Measurements from ENCODE around the gene TBC1D10B. TPM values are rescaled to one million over a fixed set of nuclear protein-coding genes. Genes with fewer than 3 reads are reported as not detected.
"Not testable (repeated sequence)": the region's sequence is repeated elsewhere in the genome, so short reads cannot be mapped to it uniquely, and the experiment has no call there.

Gene TBC1D10B
- polyA plus RNA-seq, 1 experiment, result 16.5 TPM

- TF ChIP-seq, protein P1, sequence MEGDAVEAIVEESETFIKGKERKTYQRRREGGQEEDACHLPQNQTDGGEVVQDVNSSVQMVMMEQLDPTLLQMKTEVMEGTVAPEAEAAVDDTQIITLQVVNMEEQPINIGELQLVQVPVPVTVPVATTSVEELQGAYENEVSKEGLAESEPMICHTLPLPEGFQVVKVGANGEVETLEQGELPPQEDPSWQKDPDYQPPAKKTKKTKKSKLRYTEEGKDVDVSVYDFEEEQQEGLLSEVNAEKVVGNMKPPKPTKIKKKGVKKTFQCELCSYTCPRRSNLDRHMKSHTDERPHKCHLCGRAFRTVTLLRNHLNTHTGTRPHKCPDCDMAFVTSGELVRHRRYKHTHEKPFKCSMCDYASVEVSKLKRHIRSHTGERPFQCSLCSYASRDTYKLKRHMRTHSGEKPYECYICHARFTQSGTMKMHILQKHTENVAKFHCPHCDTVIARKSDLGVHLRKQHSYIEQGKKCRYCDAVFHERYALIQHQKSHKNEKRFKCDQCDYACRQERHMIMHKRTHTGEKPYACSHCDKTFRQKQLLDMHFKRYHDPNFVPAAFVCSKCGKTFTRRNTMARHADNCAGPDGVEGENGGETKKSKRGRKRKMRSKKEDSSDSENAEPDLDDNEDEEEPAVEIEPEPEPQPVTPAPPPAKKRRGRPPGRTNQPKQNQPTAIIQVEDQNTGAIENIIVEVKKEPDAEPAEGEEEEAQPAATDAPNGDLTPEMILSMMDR (IDR thresholded peaks at IDR 0.05; ENCODE audit: insufficient read depth, low read depth, low read length), result no peak
- ChIA-PET POLR2A (no interaction called here), CTCF (interaction anchor here (0.7 kb wide), 1 partner anchor 10 kb away, joined by 4 read pairs; no protein-coding TSS in a partner anchor)
- H3K36me3 ChIP-seq (ENCODE audit: control insufficient read depth, insufficient read depth, low read length), result 0 out of 2 replicates have a peak, but pooled peaks cover 1% of the 10 kb centered on the region
- H3K4me3 ChIP-seq (ENCODE audit: low read depth, low read length), result no peak overlapping the region
- H3K27me3 ChIP-seq (ENCODE audit: control insufficient read depth, insufficient read depth, low read length), result no peaks in the 10 kb centered on the region
- no peak for DNase-seq (ENCODE audit: low read depth)
Observed at GRCh38 chr16:30346286-30346685, 24.0 kb downstream of the TBC1D10B start.

DNA sequence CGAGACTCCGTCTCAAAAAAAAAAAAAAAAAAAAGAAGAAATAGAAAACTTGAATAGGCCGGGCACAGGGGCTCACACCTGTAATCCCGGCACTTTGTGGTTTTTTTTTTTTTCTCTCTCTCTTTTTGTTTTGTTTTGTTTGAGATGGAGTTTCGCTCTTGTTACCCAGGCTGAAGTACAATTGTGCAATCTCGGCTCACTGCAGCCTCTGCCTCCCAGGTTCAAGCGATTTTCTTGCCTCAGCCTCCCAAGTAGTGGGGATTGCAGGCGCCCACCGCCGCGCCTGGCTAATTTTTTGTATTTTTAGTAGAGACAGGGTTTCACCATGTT is 26.8 kb downstream of the TBC1D10B start:
- H3K36me3 ChIP-seq (ENCODE audit: control insufficient read depth, insufficient read depth, low read length); H3K4me3 ChIP-seq (ENCODE audit: low read depth, low read length); POLR2A ChIA-PET; DNase-seq (ENCODE audit: low read depth); H3K27me3 ChIP-seq (ENCODE audit: control insufficient read depth, insufficient read depth, low read length): not testable (repeated sequence)
- CTCF ChIA-PET, result interaction anchor here (1.8 kb wide), 1 partner anchor 66 kb away, joined by 6 read pairs; no protein-coding TSS in a partner anchor

DNA sequence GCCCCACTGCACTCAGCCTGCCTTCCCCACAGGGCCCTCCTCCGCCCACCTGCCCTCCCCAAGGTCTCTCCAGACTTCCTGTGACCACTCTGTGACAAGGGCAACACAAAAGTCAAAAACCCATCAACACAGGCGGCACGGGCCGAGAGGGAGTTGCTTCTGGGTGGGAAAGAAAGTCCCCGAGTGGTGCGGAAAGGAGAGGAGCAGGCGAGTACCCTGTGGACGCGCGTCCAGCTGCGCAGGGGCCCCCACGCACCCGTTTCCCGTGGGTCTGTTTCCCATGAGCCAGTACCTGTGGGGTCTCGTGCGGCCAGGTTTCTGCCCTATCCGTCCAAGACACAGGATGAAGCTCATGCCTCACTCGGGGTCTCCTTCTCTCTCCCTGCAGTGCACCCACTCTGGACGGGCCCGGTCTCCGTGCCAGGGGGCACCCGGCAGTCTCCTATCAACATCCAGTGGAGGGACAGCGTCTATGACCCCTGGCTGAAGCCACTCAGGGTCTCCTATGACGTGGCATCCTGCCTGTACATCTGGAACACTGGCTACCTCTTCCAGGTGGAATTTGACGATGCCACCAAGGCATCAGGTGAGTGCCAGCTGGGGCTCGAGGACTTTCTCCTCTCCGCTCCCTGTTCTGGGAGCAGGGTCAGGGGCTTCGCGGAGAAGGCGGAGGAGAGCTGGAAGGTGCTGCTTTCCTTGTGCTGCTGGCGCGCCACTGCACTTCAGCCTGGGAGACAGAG is 27.4 kb downstream of the TBC1D10B start:
- TF ChIP-seq, protein P1 (IDR thresholded peaks at IDR 0.05; ENCODE audit: insufficient read depth, low read depth, low read length), result no peak
- no peaks in the 10 kb centered on the region for H3K36me3 ChIP-seq (ENCODE audit: control insufficient read depth, insufficient read depth, low read length)
- POLR2A ChIA-PET, result no interaction called here
- CTCF ChIA-PET, result interaction anchor here (1.8 kb wide), 1 partner anchor 67 kb away, joined by 6 read pairs; no protein-coding TSS in a partner anchor
- H3K27me3 ChIP-seq (ENCODE audit: control insufficient read depth, insufficient read depth, low read length), result no peaks in the 10 kb centered on the region
- H3K4me3 ChIP-seq (ENCODE audit: low read depth, low read length), result no peak overlapping the region
- no peak for DNase-seq (ENCODE audit: low read depth)

DNA sequence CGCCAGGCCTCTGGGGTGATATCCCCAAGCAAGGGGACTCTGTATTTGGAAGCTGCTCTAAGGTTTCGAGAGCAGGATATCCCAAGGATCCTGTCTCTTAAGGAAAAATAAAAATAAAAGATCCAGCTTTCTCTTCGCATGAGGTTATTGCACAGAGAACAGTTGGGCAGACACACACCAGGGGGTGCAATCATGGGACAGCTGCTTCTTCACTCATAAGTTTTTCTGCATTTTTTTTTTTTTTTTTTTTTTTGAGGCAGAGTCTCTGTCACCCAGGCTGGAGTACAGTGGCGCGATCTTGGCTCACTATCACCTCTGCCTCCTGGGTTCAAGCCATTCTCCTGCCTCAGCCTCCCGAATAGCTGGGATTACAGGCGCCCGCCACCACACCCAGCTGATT is 28.3 kb downstream of the TBC1D10B start:
- CTCF ChIA-PET, result interaction anchor here (1.8 kb wide), 1 partner anchor 67 kb away, joined by 6 read pairs; no protein-coding TSS in a partner anchor
- DNase-seq (ENCODE audit: low read depth); H3K4me3 ChIP-seq (ENCODE audit: low read depth, low read length); POLR2A ChIA-PET; H3K36me3 ChIP-seq (ENCODE audit: control insufficient read depth, insufficient read depth, low read length); H3K27me3 ChIP-seq (ENCODE audit: control insufficient read depth, insufficient read depth, low read length): not testable (repeated sequence)

DNA sequence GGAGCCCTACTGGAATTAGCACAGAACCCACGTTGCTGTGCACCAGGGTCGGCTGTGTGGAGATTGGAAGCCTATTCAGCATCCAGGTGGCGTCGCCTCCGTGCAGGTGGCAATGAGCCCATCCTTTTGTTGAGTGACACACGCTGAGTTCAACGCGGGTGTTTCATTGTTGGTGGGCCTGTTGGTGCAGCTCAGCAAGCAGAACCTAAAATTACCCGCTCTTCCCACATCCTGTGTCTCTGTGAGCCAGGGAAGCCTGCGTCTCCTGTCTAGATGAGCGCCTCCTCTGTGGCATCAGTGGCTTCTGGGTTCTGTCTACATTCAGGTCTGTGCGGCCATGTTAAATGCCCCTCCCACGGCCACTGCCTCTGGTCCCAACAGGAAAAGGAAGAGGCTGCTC is 29.7 kb downstream of the TBC1D10B start:
- TF ChIP-seq, protein P1 (IDR thresholded peaks at IDR 0.05; ENCODE audit: insufficient read depth, low read depth, low read length), result no peak
- H3K27me3 ChIP-seq (ENCODE audit: control insufficient read depth, insufficient read depth, low read length), result no peaks in the 10 kb centered on the region
- H3K36me3 ChIP-seq (ENCODE audit: control insufficient read depth, insufficient read depth, low read length), result no peaks in the 10 kb centered on the region
- H3K4me3 ChIP-seq (ENCODE audit: low read depth, low read length), result no peak overlapping the region
- POLR2A ChIA-PET, result no interaction called here
- CTCF ChIA-PET, result no interaction called here
- no peak for DNase-seq (ENCODE audit: low read depth)

- DNase-seq (ENCODE audit: low read depth); POLR2A ChIA-PET; CTCF ChIA-PET: not testable (repeated sequence)
Observed at GRCh38 chr16:30338715-30339114, 31.6 kb downstream of the TBC1D10B start.

DNA sequence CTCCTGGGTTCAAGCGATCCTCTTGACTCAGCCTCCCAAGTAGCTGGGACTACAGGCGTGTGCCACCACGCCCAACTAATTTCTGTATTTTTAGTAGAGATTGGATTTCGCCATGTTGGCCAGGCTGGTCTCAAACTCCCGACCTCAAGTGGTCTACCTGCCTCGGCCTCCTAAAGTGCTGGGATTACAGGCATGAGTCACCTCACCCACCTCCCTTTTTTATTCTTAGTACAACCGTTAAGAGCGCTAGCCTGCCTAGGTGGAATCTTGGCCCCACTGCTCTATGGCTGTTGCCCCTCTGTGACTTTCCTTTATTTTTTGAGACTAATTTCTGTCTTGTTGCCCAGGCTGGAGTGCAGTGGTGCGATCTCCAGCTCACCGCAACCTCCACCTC is 32.3 kb downstream of the TBC1D10B start:
- H3K27me3 ChIP-seq (ENCODE audit: control insufficient read depth, insufficient read depth, low read length); H3K36me3 ChIP-seq (ENCODE audit: control insufficient read depth, insufficient read depth, low read length); DNase-seq (ENCODE audit: low read depth); H3K4me3 ChIP-seq (ENCODE audit: low read depth, low read length); CTCF ChIA-PET; POLR2A ChIA-PET: not testable (repeated sequence)

More at GRCh38 chr16:30338715-30339114, 31.6 kb downstream of the TBC1D10B start:
- H3K27me3 ChIP-seq (ENCODE audit: control insufficient read depth, insufficient read depth, low read length); H3K36me3 ChIP-seq (ENCODE audit: control insufficient read depth, insufficient read depth, low read length); H3K4me3 ChIP-seq (ENCODE audit: low read depth, low read length): not testable (repeated sequence)

Measured in BJ (cell line).